Astrocyte of the hippocampus (primary cell): ENCODE measurements around the gene SH3BGR.
"Not testable (repeated sequence)": the region's sequence is repeated elsewhere in the genome, so short reads cannot be mapped to it uniquely, and the experiment has no call there.

ENCODE experiments used
- DNase-seq: peaks from one replicate; pipeline ENCODE4 v3.0.0; 2011; ENCODE audit warnings: low read depth, low spot score

The SH3BGR gene

GRCh38 chr21:39515684-39516472 lies 64.1 kb downstream of the SH3BGR start:
- DNase-seq = no peak

DNA sequence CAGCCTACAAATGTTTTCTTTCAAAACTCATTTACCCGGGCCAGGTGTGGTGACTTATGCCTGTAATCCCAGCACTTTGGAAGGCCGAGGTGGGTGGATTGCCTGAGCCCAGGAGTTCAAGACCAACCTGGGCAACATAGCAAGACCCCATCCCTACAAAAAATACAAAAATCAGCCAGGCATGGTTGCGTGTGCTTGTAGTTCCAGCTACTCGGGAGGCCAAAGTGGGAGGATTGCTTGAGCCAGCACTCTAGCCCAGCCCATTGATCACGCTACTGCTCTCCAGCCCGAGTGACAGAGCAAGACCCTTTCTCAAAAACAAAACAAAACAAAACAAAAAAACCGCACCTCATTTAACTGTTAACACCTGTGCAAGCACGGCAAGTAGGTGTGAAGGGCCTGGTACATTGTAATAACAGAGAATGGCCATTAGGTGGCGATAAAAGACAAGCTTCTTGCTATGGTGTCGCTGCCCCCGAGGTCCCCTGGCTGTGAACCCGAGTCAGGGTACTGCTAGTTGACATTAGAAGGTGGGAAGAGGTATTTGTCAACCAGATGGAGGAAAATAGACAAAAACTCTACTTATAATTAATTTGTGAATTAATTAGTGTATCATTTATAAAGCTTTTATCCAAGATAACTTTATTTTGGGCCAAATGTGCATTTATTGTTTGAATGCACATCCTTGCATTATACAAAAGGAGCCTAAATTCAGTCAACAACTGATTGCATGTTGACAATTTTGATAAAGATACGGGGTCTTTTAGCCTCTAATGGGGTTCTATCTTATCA lies 66.5 kb downstream of the SH3BGR start:
- DNase-seq = peak; percentile 76

DNA sequence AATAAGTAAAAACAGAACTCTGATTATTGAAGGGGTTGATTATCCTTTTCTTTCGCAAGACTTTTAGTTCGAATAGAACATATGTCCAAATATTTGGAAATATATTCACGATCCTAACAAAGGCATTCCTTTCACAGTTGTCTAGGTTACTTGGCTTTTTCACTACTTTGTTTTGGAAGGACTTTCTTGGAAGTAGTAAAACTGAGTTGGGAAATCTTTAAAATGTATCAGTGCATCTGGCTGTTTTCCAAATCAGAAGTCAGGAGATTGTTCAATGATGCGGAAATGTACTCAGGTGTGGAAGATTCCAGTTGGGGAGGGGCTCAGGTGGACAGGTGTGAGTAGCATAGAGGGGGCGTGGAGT lies 67.1 kb downstream of the SH3BGR start:
- DNase-seq = peak; percentile 24

- no peak for DNase-seq
Observed at GRCh38 chr21:39519835-39520234, 68.1 kb downstream of the SH3BGR start.

DNA sequence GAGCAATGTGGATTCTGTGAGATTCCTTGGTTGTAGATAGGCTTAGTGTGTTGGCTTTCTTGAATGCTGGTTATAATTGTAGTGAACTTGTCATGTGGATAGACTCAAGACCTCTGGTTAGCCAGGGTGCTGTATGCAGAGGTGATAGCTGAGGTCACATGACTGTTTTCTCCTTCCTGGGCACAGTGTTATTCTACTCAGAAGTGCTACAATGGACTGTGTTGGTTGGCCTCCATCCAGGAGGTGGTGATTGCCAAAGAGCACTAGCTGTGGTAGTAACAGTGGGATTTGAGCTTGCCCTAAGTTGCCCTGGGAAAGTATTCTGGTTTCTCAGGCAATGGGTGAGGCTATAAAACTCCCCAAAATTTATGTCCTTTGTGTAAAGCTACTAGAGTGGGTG lies 71.6 kb downstream of the SH3BGR start:
- peak; percentile 39 for DNase-seq

- DNase-seq = no peak
Observed at GRCh38 chr21:39523915-39524314, 72.1 kb downstream of the SH3BGR start.

DNA sequence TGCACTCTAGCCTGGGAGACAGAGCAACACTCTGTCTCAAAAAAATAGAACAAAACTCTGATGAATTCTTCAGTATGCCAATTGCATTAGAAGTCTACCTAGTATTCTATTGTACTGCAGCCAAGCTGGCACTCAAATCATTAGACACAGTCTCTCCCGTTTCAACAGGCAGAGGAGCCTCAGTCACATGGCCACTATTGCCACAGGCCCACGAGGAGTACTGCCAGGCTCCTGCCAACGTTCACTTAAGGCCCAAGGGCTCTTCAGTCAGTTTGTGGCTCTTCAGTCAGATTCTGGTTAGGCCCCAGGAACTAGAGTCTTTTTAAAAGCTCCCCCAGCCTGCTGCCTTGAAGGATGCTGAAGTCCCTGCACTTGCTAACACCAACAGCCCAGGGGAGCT lies 73.4 kb downstream of the SH3BGR start:
- DNase-seq = no peak

DNA sequence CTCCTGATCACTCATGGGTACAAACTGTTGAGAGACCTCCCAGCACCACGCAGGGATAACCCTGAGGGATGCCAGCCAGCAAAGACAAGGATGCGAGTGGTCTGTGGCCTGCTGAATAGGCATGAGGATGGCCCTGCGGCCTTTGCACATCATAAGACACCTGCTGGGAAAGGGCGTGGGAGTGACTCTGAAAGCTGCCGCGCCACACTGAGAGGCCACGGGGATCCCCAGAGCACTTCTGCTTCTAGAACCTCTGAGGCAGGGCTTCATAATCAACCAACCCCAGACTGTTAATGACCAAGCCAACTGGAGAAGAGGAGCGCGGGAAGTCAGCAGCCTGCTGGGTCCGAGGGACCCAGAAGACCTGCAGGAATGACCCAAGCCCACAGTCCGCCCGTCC lies 73.8 kb downstream of the SH3BGR start:
- DNase-seq = no peak

GRCh38 chr21:39527067-39527595 lies 75.4 kb downstream of the SH3BGR start:
- no peak for DNase-seq

DNA sequence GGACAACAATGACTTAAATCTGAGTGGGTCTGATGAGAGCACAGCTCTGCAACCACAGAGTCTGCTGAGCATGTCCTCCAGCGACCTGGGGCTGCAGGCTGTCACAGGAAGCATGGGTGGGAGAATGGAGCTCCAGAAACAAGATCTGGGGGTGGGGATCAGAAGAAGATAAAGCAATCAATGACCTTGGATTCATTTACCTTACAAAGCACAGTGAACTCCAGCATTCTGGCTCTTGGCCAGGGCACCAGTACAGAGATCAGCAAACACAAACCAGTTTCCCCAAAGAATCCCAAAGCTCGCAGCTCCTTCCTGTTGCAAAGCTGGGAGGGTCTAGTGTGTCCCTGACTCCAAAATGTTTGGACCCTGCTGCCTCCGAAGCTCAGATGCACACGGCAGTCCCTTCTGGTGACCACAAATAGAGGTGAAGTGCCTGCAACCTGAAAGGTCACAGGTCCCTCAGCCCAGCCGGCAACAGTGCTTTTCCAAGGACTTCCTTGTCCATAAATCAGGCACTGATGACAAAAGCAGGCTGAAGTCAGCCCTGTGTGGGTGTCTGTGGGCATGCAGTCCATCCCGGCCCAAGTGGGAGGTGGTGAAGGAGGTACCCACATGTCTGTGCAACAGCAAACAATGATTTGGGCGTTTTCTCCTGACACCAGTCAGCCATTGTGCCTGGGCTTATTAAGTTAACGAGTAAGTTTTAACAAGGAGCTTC lies 76.1 kb downstream of the SH3BGR start:
- DNase-seq = peak; percentile 10

DNA sequence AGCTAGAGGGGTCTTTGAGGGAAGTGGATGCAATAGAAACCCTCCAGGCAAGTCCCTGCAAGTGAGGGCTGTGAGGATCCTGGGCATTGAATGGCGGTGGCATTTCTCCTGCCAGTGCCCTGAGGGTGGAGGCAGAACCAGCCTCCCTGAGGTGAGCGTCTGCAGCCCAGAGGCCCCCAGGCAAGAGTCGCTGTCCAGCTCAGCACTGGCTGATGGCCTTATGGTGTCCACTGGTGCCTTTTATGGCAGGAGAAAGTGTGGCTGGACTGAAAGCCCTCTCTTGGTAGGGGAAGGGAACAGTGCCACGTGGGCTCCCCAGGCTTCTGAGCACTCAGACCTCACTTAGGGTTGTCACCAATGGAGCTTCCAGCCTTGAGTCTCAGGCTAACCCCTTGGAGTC lies 77.3 kb downstream of the SH3BGR start:
- DNase-seq = peak; percentile 17

DNA sequence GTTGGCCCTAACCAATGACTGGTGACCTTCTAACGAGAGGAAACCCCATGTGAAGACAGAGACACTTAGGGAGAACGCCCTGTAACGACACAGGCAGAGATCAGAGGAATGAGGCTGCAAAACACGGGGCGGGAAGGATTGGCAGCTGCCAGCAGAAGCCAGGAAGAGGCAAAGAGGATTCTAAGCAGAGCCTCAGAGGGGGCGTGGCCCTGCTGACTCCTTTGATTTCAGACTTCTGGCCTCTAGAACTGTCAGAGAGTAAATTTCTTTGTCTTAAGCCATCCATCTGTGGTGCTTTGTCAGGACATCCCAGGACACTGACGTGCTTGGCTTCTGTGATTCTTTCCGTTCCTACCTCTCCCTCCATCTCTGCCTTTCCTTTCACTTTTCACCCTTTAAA lies 79.3 kb downstream of the SH3BGR start:
- no peak for DNase-seq

GRCh38 chr21:39531840-39532239 lies 80.1 kb downstream of the SH3BGR start:
- no peak for DNase-seq

- no peak for DNase-seq
Observed at GRCh38 chr21:39533545-39534380, 82.0 kb downstream of the SH3BGR start.

- DNase-seq = no peak
Observed at GRCh38 chr21:39535646-39536437, 84.1 kb downstream of the SH3BGR start.

GRCh38 chr21:39536835-39537234 lies 85.1 kb downstream of the SH3BGR start:
- no peak for DNase-seq

- DNase-seq = no peak
Observed at GRCh38 chr21:39537571-39537970, 85.8 kb downstream of the SH3BGR start.

- no peak for DNase-seq
Observed at GRCh38 chr21:39538453-39539042, 86.8 kb downstream of the SH3BGR start.

DNA sequence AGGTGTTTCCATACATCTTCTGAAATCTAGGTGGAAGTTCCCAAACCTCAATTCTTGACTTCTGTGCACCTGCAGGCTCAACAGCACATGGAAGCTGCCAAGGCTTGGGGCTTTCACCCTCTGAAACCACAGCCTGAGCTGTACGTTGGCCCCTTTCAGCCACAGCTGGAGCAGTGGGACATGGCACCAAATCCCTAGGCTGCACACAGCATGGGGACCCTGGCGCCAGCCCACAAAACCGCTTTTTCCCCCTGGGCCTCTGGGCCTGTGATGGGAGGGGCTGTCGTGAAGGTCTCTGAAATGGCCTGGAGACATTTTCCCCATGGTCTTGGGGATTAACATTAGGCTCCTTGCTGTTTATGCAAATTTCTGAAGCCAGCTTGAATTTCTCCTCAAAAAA lies 88.6 kb downstream of the SH3BGR start:
- DNase-seq = not testable (repeated sequence)

GRCh38 chr21:39542736-39543135 lies 91.0 kb downstream of the SH3BGR start:
- DNase-seq = no peak
